Measurements from ENCODE around the gene CLTB. TPM values are rescaled to one million over a fixed set of nuclear protein-coding genes. Genes with fewer than 3 reads are reported as not detected.

The CLTB gene
- total RNA-seq, 2 experiments from 2014 or later, result 39.3 to 47.8 TPM

GRCh38 chr5:176361437-176362232 lies 54.7 kb downstream of the CLTB start, which contains the start of gene KIAA1191:
Gene KIAA1191 (minus strand): TSS chr5:176361764. CDS start chr5:176359508, 2,256 bp downstream.
- H3K27me3 Mint-ChIP-seq, result no peaks in the 10 kb centered on the region

GRCh38 chr5:176360894-176361436 lies 55.4 kb downstream of the CLTB start:
- no peaks in the 10 kb centered on the region for H3K9me3 Mint-ChIP-seq (ENCODE audit: low read depth)
- ChIA-PET CTCF (interaction anchor here (1.2 kb wide), 1 partner anchor 12 kb away, joined by 4 read pairs; no protein-coding TSS in a partner anchor), POLR2A (interaction anchor here (1.1 to 1.9 kb wide), 2 partner anchors 9 to 28 kb away, joined by 4 read pairs; no protein-coding TSS in a partner anchor)
- peaks cover 28% of the 10 kb centered on the region for H3K4me1 Mint-ChIP-seq
- intact Hi-C loops (cut with DNase I, micrococcal nuclease), result loop anchor here (1.0 to 10.0 kb wide), 7 partner anchors 28 to 994 kb away; partner anchors contain the start of genes FAF2 (in 2 of the 2), RNF44 (in 2 of the 2), SIMC1 (in 2 of the 2) and LMAN2 (in 1 of the 2)
- H3K4me3 Mint-ChIP-seq, result peak overlapping the region; percentile 95
- DNase-seq (peak; percentile 43), ATAC-seq (peak; percentile 6)
- peaks cover 26% of the 10 kb centered on the region for H3K36me3 Mint-ChIP-seq (ENCODE audit: low read depth)
- no peaks in the 10 kb centered on the region for H3K27me3 Mint-ChIP-seq
- H3K27ac Mint-ChIP-seq, result peak overlapping the region; percentile 94

More at GRCh38 chr5:176361437-176362232, 54.7 kb downstream of the CLTB start, which contains the start of gene KIAA1191:
- intact Hi-C loops (cut with DNase I, micrococcal nuclease), result loop anchor here (1.0 to 10.0 kb wide), 7 partner anchors 28 to 993 kb away; partner anchors contain the start of genes FAF2 (in 2 of the 2), RNF44 (in 2 of the 2), SIMC1 (in 2 of the 2) and LMAN2 (in 1 of the 2)
- ATAC-seq (peak; percentile 91), DNase-seq (peak; percentile 97)
- ChIA-PET CTCF (interaction anchor here (1.2 to 1.6 kb wide), 2 partner anchors 11 to 19 kb away, joined by 3 to 4 read pairs; no protein-coding TSS in a partner anchor), POLR2A (interaction anchor here (1.1 to 1.9 kb wide), 2 partner anchors 10 to 28 kb away, joined by 4 read pairs; no protein-coding TSS in a partner anchor)
- Mint-ChIP-seq H3K4me1 (peaks cover 32% of the 10 kb centered on the region), H3K36me3 (ENCODE audit: low read depth) (peaks cover 23% of the 10 kb centered on the region), H3K4me3 (peak within 1 kb of the TSS; percentile 95), H3K9me3 (ENCODE audit: low read depth) (no peaks in the 10 kb centered on the region), H3K27ac (peak within 1 kb of the TSS; percentile 94)

- Mint-ChIP-seq H3K9me3 (ENCODE audit: low read depth) (no peaks in the 10 kb centered on the region), H3K27ac (peak overlapping the region; percentile 80), H3K4me3 (peak overlapping the region; percentile 69), H3K27me3 (no peaks in the 10 kb centered on the region), H3K4me1 (peaks cover 31% of the 10 kb centered on the region), H3K36me3 (ENCODE audit: low read depth) (peaks cover 30% of the 10 kb centered on the region)
- CTCF ChIA-PET, result interaction anchor here (0.5 kb wide), 1 partner anchor 30 kb away, joined by 4 read pairs; no protein-coding TSS in a partner anchor
- POLR2A ChIA-PET, result interaction anchor here (0.7 to 1.1 kb wide), 2 partner anchors 11 to 27 kb away, joined by 3 to 4 read pairs; no protein-coding TSS in a partner anchor
- ATAC-seq, result no peak
- DNase-seq, result peak; percentile 15
- intact Hi-C loops (cut with DNase I, micrococcal nuclease), result loop anchor here (2.0 to 10.0 kb wide), 5 partner anchors 122 to 995 kb away; partner anchors contain the start of genes RNF44 (in 2 of the 2), SIMC1 (in 2 of the 2), LMAN2 (in 1 of the 2) and NSD1 (in 1 of the 2)
These were observed 56.7 kb downstream of the CLTB start for GRCh38 chr5:176359658-176360057.

- Mint-ChIP-seq H3K9me3 (ENCODE audit: low read depth) (no peaks in the 10 kb centered on the region), H3K36me3 (ENCODE audit: low read depth) (peaks cover 42% of the 10 kb centered on the region), H3K27ac (no peak overlapping the region), H3K4me1 (peaks cover 24% of the 10 kb centered on the region), H3K4me3 (no peak overlapping the region), H3K27me3 (no peaks in the 10 kb centered on the region)
- CTCF ChIA-PET, result interaction anchor here (1.2 kb wide), 1 partner anchor 235 kb away, joined by 3 read pairs; no protein-coding TSS in a partner anchor
- intact Hi-C loops (cut with DNase I, micrococcal nuclease), result no loop called here
- POLR2A ChIA-PET, result no interaction called here
- DNase-seq, result no peak
- no peak for ATAC-seq
These were observed 60.2 kb downstream of the CLTB start for GRCh38 chr5:176356179-176356566.

GRCh38 chr5:176355400-176356178 lies 60.8 kb downstream of the CLTB start:
- no peak for DNase-seq
- H3K27ac Mint-ChIP-seq, result no peak overlapping the region
- H3K9me3 Mint-ChIP-seq (ENCODE audit: low read depth), result no peaks in the 10 kb centered on the region
- H3K27me3 Mint-ChIP-seq, result no peaks in the 10 kb centered on the region
- peaks cover 24% of the 10 kb centered on the region for H3K4me1 Mint-ChIP-seq
- ChIA-PET POLR2A (no interaction called here), CTCF (interaction anchor here (1.2 to 2.1 kb wide), 2 partner anchors 235 to 305 kb away, joined by 3 to 5 read pairs; no protein-coding TSS in a partner anchor)
- intact Hi-C loops (cut with DNase I, micrococcal nuclease), result no loop called here
- H3K36me3 Mint-ChIP-seq (ENCODE audit: low read depth), result peaks cover 44% of the 10 kb centered on the region
- no peak overlapping the region for H3K4me3 Mint-ChIP-seq
- no peak for ATAC-seq

- ChIA-PET CTCF (interaction anchor here (0.7 to 2.1 kb wide), 2 partner anchors 307 to 581 kb away, joined by 3 to 5 read pairs; no protein-coding TSS in a partner anchor), POLR2A (no interaction called here)
- H3K27me3 Mint-ChIP-seq, result no peaks in the 10 kb centered on the region
- no peak for DNase-seq
- ATAC-seq, result no peak
- peak overlapping the region; percentile 3 for H3K27ac Mint-ChIP-seq
- intact Hi-C loops (cut with DNase I, micrococcal nuclease), result no loop called here
- peaks cover 46% of the 10 kb centered on the region for H3K36me3 Mint-ChIP-seq (ENCODE audit: low read depth)
- no peak overlapping the region for H3K4me3 Mint-ChIP-seq
- H3K4me1 Mint-ChIP-seq, result peaks cover 17% of the 10 kb centered on the region
- H3K9me3 Mint-ChIP-seq (ENCODE audit: low read depth), result no peaks in the 10 kb centered on the region
These were observed 62.8 kb downstream of the CLTB start for GRCh38 chr5:176353533-176353932.

- H3K4me1 Mint-ChIP-seq, result peaks cover 8% of the 10 kb centered on the region
- no peaks in the 10 kb centered on the region for H3K27me3 Mint-ChIP-seq
- H3K36me3 Mint-ChIP-seq (ENCODE audit: low read depth), result peaks cover 46% of the 10 kb centered on the region
- no peak overlapping the region for H3K4me3 Mint-ChIP-seq
- ChIA-PET CTCF (no interaction called here), POLR2A (interaction anchor here (1.3 kb wide), 1 partner anchor 9 kb away, joined by 4 read pairs; the partner anchor contains the start of gene KIAA1191)
- DNase-seq (no peak), ATAC-seq (no peak)
- H3K9me3 Mint-ChIP-seq (ENCODE audit: low read depth), result no peaks in the 10 kb centered on the region
- H3K27ac Mint-ChIP-seq, result peak overlapping the region; percentile 30
- intact Hi-C loops (cut with DNase I, micrococcal nuclease), result no loop called here
These were observed 64.0 kb downstream of the CLTB start for GRCh38 chr5:176352116-176352878.

- Mint-ChIP-seq H3K4me1 (peaks cover 7% of the 10 kb centered on the region), H3K4me3 (no peak overlapping the region), H3K27me3 (no peaks in the 10 kb centered on the region), H3K9me3 (ENCODE audit: low read depth) (no peaks in the 10 kb centered on the region), H3K36me3 (ENCODE audit: low read depth) (peaks cover 38% of the 10 kb centered on the region), H3K27ac (peak overlapping the region; percentile 27)
- ChIA-PET CTCF (no interaction called here), POLR2A (no interaction called here)
- intact Hi-C loops (cut with DNase I, micrococcal nuclease), result no loop called here
- DNase-seq (no peak), ATAC-seq (no peak)
These were observed 65.9 kb downstream of the CLTB start for GRCh38 chr5:176350416-176350815.

- DNase-seq, result no peak
- POLR2A ChIA-PET, result no interaction called here
- Mint-ChIP-seq H3K9me3 (ENCODE audit: low read depth) (no peaks in the 10 kb centered on the region), H3K36me3 (ENCODE audit: low read depth) (peaks cover 8% of the 10 kb centered on the region), H3K4me1 (no peaks in the 10 kb centered on the region), H3K4me3 (no peak overlapping the region), H3K27ac (no peak overlapping the region), H3K27me3 (no peaks in the 10 kb centered on the region)
- intact Hi-C loops (cut with DNase I, micrococcal nuclease), result no loop called here
- ATAC-seq, result no peak
- CTCF ChIA-PET, result no interaction called here
These were observed 73.4 kb downstream of the CLTB start for GRCh38 chr5:176342766-176343458.
